SJCRH30 (cell line): ENCODE data around the gene WDR86. TPM values are rescaled to one million over a fixed set of nuclear protein-coding genes. Genes with fewer than 3 reads are reported as not detected.
A peak's percentile ranks its signal among the peaks of the same experiment; 100 is the strongest.

Source experiments
- DNase-seq, 2 experiments: peaks; one replicate each; pipeline ENCODE4 v3.0.0-alpha.2; 2015 to 2020
- H3K27ac ChIP-seq: fragments of 250-450 bp; sonication (Bioruptor Pico); 2 replicates; pipeline ENCODE4 v1.5.1; 2020; ENCODE audit warnings: mild to moderate bottlenecking, moderate library complexity
- H3K27me3 ChIP-seq: fragments of 250-450 bp; sonication (Bioruptor Pico); 2 replicates; pipeline ENCODE4 v1.5.1; 2020; ENCODE audit warnings: mild to moderate bottlenecking, moderate library complexity
- H3K36me3 ChIP-seq: fragments of 250-450 bp; sonication (Bioruptor Pico); 2 replicates; pipeline ENCODE4 v1.5.1; 2020; ENCODE audit warnings: mild to moderate bottlenecking, moderate library complexity
- H3K4me1 ChIP-seq: fragments of 250-450 bp; sonication (Bioruptor Pico); 2 replicates; pipeline ENCODE4 v1.5.1; 2020; ENCODE audit warnings: mild to moderate bottlenecking, moderate library complexity
- H3K4me3 ChIP-seq: fragments of 250-450 bp; sonication (Bioruptor Pico); 2 replicates; pipeline ENCODE4 v1.5.1; 2020; ENCODE audit warnings: mild to moderate bottlenecking, moderate library complexity
- H3K9me3 ChIP-seq: fragments of 250-450 bp; sonication (Bioruptor Pico); replicated peaks from 2 replicates; pipeline ENCODE4 v1.5.1; 2020; ENCODE audit warnings: mild to moderate bottlenecking, moderate library complexity
- total RNA-seq: library from RNA; depleted of rRNA; stranded (reverse); fragments of >200 nt; shearing (Covaris generic); gene quantifications from 2 replicates; pipeline ENCODE4 v1.2.3, GENCODE V29; 2014

Gene WDR86
- total RNA-seq, 1 experiment from 2014 or later = 1.0 TPM

DNA sequence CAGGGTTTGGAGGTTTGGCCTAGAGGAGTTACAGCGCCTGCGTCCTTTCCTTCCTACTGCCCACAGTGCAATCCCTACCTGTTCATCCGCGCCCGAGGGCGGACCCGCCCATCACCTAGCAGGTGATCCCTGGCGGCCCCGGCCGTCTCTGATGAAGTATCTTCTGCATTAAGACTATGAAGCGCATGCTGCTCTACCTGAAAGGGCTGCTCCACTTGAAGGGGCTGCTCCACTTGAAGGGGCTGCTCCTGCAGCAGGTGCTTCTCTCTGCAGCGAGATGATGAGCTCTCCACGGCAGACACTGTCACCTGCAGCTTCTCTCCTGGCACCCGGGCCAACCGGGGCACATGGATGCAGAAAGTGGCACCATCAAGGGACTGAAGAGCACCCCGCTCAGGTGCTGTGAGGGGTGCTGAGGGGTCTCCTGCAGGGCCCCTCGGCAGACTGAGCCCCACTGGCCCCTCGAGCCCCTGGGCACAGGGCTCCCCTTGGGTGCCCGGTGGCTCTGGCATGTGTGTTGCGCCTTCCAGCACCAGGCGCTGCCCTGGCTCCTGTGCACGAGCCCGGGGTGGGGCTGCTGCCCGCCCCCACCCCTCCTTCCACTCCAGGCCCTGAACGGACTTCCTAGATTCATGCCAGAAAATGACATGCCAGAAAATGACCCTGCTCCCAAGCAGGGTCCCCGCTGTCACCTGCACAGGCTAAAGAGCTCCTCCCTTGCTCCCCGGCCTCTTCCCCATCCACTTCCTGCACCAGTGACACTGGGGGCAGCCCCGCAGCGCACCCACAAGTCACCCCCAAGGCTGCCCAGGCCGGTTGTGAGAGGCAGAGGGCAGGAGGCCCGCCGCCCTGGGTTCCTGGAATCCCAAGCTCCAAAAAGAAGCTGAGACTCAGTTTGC, 29.4 kb downstream of the WDR86 start:
- no peak for DNase-seq
- Histone ChIP-seq H3K9me3 (no peaks in the 10 kb centered on the region), H3K4me3 (no peak overlapping the region), H3K27me3 (peaks cover 4% of the 10 kb centered on the region; the same call in 1 of the 2 replicates), H3K36me3 (no peaks in the 10 kb centered on the region), H3K4me1 (peaks cover 6% of the 10 kb centered on the region; the same call in 1 of the 2 replicates), H3K27ac (no peak overlapping the region)

DNA sequence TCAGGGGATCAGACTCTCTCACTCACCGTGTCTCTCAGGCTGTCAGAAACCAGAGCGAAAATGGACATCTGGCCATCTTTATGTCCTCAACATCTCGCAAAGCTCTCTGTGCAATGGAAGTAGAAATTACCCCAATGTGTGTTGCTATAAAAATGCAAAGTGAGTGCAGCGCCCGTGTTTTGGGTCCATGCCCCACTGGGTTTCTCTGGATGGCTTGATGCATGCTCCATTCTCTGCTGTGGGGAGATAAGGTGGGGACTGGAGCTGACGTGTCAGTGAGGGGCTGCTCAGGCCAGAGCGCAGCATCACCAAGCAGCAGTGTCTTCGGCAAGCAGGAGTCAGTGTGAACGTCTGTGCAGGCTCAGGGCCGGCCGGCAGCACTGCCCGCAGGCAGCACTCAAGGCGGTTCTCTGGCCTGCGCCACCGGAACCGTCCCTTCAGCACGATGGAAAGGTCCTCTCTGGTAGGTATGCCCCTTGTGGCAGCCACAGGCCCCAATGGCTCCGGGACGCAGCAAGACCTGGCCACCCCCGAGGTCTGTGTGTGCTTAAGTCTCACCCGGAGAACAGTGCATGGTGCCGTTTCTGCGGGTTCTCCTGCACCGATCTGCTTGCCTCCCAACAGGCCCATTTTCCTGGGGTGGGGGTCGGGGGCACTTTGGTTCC, 30.2 kb downstream of the WDR86 start:
- H3K4me1 ChIP-seq = no peaks in the 10 kb centered on the region
- H3K36me3 ChIP-seq = no peaks in the 10 kb centered on the region
- H3K27ac ChIP-seq = no peak overlapping the region
- H3K4me3 ChIP-seq = no peak overlapping the region
- DNase-seq = no peak
- no peaks in the 10 kb centered on the region for H3K9me3 ChIP-seq
- H3K27me3 ChIP-seq = peaks cover 4% of the 10 kb centered on the region; the same call in 1 of the 2 replicates

DNA sequence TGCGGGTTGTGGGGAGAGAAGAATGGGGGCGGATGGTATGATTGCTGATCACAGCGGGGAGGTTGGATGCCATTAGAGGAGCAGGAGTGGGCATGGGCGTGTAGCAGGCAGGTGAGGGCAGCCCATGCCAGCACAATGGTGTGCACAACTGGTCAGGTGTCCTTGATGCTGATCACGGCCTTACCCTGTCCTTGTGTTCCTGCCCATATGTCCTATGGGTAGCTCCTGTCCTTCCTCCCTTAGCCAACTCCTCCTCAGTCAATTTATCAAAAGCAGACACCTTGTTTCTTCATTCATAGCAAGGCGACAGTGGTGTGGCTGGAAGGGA, 30.7 kb downstream of the WDR86 start:
- Histone ChIP-seq H3K36me3 (no peaks in the 10 kb centered on the region), H3K27me3 (no peaks in the 10 kb centered on the region), H3K4me1 (no peaks in the 10 kb centered on the region), H3K27ac (no peak overlapping the region), H3K4me3 (no peak overlapping the region), H3K9me3 (no peaks in the 10 kb centered on the region)
- DNase-seq = no peak

DNA sequence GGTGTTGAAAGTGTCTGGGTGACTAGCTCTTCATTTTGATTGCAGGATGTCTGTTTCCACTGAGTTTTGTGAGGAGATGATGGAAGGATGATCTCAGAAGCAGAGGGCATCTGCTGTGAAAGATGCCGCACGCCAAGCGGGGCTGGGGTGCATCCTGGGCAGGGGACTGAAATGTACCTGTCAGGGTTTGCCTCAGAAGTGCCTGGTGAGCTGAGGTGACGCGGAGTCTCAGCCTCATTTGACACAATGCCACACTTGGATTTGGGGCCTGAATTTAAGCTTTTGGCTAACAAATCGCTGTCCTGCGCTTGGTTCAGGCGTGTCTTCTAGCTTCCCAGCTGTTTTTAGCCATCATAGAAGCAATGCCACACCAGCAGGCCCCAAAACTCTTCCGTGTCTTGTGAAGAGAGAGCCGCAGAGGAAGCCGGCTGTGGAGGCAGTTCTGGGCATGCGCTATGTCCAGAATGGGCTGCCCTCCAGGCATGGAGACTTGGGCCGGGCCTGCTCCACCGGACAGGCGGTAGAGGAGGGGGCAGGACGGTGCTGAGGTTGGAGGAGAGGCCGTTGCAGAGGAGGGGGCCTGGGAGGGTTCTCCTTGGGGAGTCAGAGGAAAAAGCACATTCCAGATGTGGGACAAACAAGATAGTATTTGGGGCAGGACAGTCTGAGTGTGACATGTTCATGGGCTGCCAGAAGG, 31.2 kb downstream of the WDR86 start:
- Histone ChIP-seq H3K27me3 (no peaks in the 10 kb centered on the region), H3K4me1 (no peaks in the 10 kb centered on the region), H3K27ac (peak overlapping the region; percentile 7; the same call in 1 of the 2 replicates), H3K36me3 (no peaks in the 10 kb centered on the region), H3K9me3 (no peaks in the 10 kb centered on the region), H3K4me3 (no peak overlapping the region)
- DNase-seq = peak; percentile 37 to 63

DNA sequence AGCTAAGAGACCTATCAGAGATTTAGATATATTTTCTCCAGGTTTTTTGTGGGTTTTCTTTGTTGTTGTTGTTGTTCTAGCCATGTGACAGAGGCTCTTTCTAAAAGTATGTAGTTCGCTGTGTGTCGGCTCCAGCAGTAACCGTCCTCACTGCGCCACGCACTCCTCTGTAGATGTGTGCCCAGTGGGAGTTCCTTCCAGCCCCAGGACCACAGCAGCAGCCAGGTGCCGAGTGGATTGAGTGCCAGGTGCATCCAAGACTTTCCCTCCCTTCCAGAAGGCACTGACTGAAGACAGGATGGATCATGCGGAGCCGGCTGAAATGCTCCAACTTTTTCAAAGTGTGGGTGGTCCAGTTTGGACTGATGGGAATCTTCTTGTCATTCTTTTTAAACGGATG, 31.8 kb downstream of the WDR86 start:
- H3K27me3 ChIP-seq = no peaks in the 10 kb centered on the region
- no peak overlapping the region for H3K4me3 ChIP-seq
- no peaks in the 10 kb centered on the region for H3K36me3 ChIP-seq
- H3K9me3 ChIP-seq = no peaks in the 10 kb centered on the region
- no peaks in the 10 kb centered on the region for H3K4me1 ChIP-seq
- H3K27ac ChIP-seq = no peak overlapping the region
- no peak for DNase-seq

DNA sequence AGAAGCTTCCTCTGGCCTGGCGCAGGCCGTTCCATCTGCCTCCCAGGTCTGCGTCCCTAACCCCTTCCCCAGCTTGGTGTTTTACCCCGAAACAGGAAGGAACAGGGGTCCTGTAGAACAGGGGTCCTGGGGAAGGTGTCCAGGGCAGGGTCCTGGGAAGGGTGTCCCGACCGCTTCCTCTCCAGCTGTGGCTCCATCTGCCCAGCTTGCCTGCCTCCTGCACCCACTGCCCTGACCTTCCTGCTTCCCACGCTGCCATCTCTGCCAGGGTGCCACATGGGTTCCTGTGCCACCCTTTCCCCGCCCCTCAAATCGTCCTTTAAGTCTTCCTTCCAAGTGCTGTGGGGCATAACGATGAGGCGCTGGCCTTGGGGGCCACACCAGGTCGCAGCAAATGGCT, 32.4 kb downstream of the WDR86 start:
- Histone ChIP-seq H3K4me3 (no peak overlapping the region), H3K4me1 (no peaks in the 10 kb centered on the region), H3K27me3 (no peaks in the 10 kb centered on the region), H3K36me3 (no peaks in the 10 kb centered on the region), H3K27ac (no peak overlapping the region), H3K9me3 (no peaks in the 10 kb centered on the region)
- DNase-seq = no peak

DNA sequence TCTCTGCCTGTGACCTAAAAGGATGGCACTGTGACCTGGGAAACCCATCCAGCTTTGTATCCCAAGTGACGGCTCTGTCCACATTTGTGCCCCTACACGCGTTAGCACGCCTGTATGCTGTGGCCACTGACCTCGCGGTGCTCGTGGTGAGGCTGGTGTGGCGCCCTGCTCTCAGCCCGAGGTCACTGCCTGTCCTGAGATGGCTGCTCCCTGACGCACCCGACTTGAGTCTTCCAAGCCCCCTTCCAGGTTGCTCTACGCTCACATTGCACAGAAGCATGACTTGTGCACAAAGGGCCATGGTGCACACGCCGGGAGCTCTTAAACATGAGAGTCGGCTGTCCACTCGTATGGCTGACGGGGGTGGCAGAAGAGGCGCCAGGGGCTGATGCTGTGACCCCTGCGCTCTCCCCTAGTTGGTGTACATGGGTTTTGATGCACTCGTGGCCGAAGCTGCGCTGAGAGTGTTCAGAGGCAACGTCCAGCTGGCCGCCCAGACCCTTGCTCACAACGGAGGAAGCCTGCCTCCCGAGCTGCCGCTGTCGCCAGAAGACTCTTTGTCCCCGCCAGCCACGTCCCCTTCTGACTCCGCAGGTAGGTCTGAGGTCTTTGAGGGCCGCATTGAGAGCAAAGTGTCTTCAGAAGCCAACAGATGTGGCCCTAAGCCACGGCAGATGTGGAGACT, 33.5 kb downstream of the WDR86 start:
- H3K9me3 ChIP-seq = no peaks in the 10 kb centered on the region
- no peak overlapping the region for H3K27ac ChIP-seq
- no peaks in the 10 kb centered on the region for H3K27me3 ChIP-seq
- H3K4me1 ChIP-seq = no peaks in the 10 kb centered on the region
- H3K36me3 ChIP-seq = no peaks in the 10 kb centered on the region
- no peak for DNase-seq
- H3K4me3 ChIP-seq = no peak overlapping the region

DNA sequence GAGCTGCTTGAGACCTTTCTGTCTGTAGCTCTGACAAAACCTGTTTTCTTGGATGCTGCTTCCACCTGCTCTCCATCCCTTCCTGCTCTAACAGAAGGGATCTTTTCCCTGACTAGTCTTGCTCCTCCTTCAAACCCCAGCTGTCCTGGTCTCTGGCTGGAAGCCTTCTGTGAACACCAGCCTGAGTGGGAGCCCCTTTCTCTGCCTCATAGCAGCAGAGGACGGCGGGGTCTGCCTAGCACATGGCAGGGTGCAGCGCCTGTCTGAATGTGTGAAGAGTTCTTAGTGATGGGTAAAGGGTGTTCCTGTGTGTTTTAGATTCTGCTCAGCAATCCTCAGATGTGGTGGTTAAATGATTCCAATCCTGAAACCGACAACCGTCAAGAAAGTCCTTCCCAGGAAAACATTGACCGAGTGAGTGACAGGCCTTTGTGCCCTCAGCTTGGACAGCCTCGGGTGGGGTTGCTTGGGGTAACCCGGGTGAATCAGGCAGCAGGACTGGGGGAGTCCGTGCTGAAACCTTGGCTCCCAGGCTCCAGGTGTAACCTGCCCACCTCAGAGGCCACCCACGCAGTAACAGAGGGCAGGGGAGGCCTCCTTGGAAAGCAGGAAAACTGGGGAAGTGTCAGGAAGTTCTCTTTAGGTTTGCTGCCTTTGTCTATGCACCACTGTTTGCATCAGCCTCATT, 34.2 kb downstream of the WDR86 start:
- no peak for DNase-seq

DNA sequence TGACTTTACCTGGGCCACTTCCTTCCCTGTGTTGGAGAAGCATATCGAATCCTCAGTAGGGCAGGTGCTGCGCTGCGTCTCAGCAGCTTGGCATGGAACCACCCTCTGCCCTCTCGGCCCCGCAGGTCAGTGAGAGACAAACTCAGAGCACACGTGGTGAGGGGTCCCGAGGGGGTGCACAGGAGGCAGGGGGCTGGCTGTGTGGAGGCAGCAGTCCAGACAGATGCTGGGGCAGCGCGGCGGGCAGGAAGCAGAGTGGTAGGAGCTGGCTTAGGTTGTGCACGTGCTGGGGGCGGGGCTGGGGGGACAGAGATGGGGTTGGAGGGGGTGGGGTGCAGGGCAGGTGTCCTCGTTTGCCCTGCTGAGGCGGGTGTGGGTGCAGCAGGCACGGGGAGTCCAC, 35.1 kb downstream of the WDR86 start:
- Histone ChIP-seq H3K36me3 (0 out of 2 replicates have a peak, but pooled peaks cover 2% of the 10 kb centered on the region), H3K4me1 (no peaks in the 10 kb centered on the region), H3K27ac (no peak overlapping the region), H3K4me3 (no peak overlapping the region), H3K9me3 (no peaks in the 10 kb centered on the region), H3K27me3 (no peaks in the 10 kb centered on the region)
- DNase-seq = no peak

More for the DNA sequence above, 34.2 kb downstream of the WDR86 start:
- Histone ChIP-seq H3K36me3 (no peaks in the 10 kb centered on the region), H3K9me3 (no peaks in the 10 kb centered on the region), H3K4me1 (no peaks in the 10 kb centered on the region), H3K27me3 (no peaks in the 10 kb centered on the region), H3K4me3 (no peak overlapping the region), H3K27ac (no peak overlapping the region)

DNA sequence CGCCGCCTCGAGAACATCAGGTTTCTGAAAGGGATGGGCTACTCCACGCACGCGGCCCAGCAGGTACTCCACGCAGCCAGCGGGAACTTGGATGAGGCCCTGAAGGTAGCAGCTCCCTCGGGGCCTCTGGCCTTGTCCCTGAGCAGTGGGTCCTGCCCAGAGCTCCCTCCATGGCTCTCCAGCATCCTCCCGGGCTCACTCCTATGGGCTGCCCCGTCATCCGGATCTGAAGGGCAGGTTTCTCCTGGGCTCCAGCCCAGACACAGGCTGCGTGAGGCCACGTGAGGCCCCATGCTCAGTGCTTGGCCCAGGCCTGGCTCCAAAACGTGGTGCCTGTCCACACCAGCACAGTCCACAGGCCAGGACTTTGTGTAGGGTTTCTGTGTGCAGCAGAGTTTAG, 35.7 kb downstream of the WDR86 start:
- H3K4me3 ChIP-seq = no peak overlapping the region
- no peak for DNase-seq
- H3K9me3 ChIP-seq = no peaks in the 10 kb centered on the region
- H3K27me3 ChIP-seq = no peaks in the 10 kb centered on the region
- H3K4me1 ChIP-seq = no peaks in the 10 kb centered on the region
- H3K36me3 ChIP-seq = 0 out of 2 replicates have a peak, but pooled peaks cover 5% of the 10 kb centered on the region
- H3K27ac ChIP-seq = no peak overlapping the region

DNA sequence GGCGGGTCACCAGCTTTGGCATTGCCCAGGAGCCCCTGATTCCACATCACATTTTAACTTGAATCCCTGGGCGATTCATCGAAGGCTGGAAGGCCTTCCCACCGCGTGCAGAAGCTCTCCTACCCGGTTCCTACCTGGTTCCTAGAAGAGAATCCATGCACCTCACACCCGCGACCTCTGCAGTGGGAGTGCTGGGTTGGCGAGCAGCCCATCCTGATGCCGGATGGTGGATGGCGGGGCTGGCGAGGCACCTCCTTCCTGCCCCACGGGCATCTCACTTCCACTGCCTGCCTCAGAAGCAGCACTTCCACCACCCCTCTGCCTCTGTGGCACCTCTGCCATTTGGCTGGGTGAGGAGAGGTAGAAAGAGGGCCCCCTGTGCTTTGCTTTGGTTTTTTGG, 36.2 kb downstream of the WDR86 start:
- Histone ChIP-seq H3K27ac (no peak overlapping the region), H3K4me3 (no peak overlapping the region), H3K36me3 (0 out of 2 replicates have a peak, but pooled peaks cover 6% of the 10 kb centered on the region), H3K27me3 (no peaks in the 10 kb centered on the region), H3K4me1 (no peaks in the 10 kb centered on the region), H3K9me3 (no peaks in the 10 kb centered on the region)
- no peak for DNase-seq

DNA sequence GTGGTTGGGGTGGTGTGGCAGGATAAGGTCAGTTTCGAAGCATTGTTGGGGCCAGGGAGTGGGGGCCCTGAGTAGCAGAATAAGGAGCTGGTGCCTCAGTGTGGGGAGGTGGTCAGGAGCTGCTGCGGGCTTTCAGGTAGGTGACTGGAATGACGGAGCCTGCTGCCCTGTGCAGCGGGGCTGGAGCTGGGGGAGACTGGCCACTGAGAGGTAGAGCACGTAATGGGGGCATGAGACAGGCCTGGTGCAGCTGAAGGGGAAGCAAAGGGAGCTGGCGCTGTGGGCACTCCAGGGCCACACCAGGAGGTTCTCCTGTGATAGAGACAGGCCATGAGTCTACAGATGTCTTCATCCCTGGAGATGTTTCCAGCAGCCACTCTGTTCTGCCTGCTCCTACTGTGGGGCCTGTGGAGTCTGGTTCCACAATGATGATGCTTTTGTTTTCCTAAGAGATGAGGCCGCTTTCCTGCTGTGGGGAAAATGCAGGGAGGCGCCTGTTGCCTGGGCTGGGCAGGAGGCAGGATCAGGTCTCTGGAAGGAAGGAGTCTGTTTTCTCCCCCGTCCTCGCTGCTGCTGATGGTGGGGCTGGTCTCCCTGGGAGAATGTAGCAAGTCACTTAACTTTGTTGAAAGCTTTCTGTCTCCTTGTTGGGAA, 37.1 kb downstream of the WDR86 start:
- DNase-seq = no peak
- Histone ChIP-seq H3K4me1 (no peaks in the 10 kb centered on the region), H3K9me3 (no peaks in the 10 kb centered on the region), H3K4me3 (no peak overlapping the region), H3K27me3 (no peaks in the 10 kb centered on the region), H3K27ac (no peak overlapping the region), H3K36me3 (0 out of 2 replicates have a peak, but pooled peaks cover 6% of the 10 kb centered on the region)

DNA sequence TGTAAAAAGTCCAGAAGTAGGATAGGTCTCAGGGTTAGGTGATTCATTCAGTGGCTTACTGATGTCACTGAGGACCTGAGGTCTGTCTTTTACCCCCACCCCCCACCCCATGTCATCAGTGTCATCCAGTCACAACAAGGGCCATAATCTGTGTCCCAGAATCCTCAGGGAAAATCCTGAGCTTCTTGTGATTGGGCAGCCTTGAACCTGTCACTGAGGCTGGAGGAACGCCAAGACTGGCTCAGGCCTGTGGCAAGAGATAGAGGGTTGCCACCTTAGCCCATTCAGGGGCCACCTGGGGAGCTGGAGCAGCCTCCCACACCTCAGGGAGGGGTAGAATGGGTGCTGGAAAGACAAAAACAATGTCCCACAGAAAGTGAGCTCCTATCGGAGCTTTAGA, 38.6 kb downstream of the WDR86 start:
- Histone ChIP-seq H3K27ac (no peak overlapping the region), H3K27me3 (no peaks in the 10 kb centered on the region), H3K36me3 (0 out of 2 replicates have a peak, but pooled peaks cover 6% of the 10 kb centered on the region), H3K9me3 (no peaks in the 10 kb centered on the region), H3K4me1 (no peaks in the 10 kb centered on the region), H3K4me3 (no peak overlapping the region)
- no peak for DNase-seq
